HG02981 (cell line): ENCODE data around the gene CDAN1.
"Not testable (repeated sequence)": the region's sequence is repeated elsewhere in the genome, so short reads cannot be mapped to it uniquely, and the experiment has no call there.

Experiments used
- ATAC-seq: cut with Tn5 transposase; IDR thresholded peaks from one replicate; pipeline ENCODE4 v1.9.1; 2021; ENCODE audit warnings: mild to moderate bottlenecking, moderate library complexity; ENCODE audit not compliant: unreplicated experiment

Gene CDAN1, protein sequence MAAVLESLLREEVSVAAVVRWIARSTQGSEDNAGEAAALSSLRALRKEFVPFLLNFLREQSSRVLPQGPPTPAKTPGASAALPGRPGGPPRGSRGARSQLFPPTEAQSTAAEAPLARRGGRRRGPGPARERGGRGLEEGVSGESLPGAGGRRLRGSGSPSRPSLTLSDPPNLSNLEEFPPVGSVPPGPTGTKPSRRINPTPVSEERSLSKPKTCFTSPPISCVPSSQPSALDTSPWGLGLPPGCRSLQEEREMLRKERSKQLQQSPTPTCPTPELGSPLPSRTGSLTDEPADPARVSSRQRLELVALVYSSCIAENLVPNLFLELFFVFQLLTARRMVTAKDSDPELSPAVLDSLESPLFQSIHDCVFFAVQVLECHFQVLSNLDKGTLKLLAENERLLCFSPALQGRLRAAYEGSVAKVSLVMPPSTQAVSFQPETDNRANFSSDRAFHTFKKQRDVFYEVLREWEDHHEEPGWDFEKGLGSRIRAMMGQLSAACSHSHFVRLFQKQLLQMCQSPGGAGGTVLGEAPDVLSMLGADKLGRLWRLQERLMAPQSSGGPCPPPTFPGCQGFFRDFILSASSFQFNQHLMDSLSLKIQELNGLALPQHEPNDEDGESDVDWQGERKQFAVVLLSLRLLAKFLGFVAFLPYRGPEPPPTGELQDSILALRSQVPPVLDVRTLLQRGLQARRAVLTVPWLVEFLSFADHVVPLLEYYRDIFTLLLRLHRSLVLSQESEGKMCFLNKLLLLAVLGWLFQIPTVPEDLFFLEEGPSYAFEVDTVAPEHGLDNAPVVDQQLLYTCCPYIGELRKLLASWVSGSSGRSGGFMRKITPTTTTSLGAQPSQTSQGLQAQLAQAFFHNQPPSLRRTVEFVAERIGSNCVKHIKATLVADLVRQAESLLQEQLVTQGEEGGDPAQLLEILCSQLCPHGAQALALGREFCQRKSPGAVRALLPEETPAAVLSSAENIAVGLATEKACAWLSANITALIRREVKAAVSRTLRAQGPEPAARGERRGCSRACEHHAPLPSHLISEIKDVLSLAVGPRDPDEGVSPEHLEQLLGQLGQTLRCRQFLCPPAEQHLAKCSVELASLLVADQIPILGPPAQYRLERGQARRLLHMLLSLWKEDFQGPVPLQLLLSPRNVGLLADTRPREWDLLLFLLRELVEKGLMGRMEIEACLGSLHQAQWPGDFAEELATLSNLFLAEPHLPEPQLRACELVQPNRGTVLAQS

DNA sequence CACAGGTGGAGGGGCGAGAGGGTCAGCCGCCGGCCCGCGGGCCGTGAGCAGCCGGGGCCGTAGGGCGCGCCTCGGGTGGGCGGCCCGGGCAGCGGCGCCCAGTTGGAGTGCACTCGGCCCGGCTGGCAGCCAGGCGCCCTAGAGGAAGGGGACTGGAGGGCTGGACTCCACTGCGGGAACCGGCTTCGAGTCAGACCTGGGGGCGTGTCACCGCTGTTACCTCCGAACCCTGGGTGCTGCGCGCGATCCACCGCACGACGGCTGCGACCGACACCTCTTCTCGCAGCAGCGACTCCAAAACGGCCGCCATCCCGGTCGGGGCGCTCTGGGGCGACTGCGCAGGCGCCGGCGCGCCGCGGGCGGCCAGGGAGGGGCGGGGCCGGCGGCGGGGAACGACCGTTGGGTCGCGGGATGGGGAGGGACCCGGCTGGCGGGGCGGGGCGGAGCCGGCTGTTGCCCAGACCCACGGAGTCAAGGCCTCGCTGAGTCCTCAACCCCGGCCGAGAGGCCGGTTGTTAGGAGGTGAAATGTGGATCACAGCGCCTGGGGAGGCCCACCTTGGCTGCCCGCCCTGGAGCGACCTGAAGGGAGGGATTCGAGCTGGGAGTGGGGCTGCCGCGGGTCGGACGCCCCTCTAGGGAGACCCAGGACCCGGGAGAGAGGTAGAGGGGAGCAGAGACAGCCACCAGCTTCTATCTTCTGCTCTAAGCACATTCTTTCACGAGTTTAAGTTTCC is at the start of gene CDAN1:
TSS of gene CDAN1 (minus strand) at position 336 of the 736 bp plus-strand sequence. CDS start at position 310, 26 bp downstream.
- peak; percentile 78 for ATAC-seq

DNA sequence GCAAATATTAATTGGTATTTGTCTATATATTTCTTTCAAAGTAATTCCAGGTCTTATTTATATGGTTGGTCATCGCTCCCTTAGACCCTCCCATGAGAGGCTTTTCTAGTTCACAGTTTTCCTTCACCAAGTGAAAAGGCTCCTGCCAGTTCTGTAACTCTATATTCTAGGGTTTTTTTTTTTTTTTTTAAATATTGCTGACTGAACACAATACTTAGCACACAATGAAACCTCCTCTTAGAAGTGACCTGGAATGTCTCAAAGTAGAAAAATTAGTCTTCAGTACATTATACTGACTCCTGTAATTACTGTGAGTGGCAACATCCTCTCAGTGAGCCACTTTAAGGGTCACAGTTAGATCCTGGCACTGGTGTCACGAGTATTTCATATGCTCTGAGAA is 48.6 kb upstream of the CDAN1 start:
- no peak for ATAC-seq

DNA sequence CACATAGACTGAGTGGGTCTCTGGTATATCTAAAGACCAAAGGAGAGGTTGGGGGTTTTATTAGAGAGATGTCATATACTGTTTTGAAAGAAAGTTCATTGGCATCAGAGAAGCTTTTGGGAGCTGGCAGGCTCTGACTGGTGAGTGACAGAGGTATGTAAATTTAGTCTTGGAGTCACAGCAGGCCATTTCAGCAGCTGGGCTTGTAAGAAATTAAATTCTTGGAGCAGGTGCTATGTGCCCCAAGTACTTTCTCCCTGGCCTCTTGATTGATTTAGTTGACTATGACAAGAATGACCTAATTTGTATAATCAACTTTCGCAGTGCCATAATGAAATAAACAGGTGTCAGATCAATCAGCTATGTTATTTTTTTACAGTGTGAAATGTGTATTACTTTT is 47.8 kb upstream of the CDAN1 start:
- no peak for ATAC-seq

DNA sequence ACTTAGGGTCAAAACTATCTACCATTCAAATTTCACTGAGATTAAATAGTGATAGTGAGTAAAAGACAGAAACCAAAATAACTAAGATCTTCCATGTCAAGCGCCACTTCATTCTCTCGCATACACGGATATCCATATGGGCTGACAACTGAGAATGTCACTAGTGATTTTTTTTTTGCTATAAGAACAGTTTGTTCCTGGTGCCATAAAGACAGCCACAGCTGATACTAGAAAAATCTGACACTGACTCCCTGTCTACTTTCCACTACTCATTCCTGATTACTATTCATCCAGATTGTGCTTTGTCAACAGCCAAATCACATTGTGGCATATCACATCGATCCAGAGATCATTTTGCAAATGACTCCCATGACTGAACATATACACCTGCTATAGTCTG is 45.8 kb upstream of the CDAN1 start:
- no peak for ATAC-seq

DNA sequence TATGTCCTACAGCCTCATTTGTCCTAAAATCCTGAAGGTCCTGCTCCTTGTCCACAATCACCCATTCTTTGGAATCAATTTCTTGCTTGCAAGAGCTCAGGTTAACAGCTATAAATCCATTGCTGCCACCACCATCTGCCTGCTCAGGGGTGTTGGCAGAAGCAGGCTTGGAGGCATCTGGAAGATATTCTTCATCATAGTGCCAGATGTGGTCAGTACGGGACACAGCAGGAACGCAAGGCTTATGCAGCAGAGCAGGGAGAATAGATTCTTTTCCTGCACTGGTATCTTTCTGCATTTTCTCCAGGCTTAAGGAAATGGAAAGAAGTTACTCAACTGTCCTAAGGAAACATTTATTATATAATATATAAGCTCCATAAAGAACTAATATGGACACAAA is 38.5 kb upstream of the CDAN1 start:
- no peak for ATAC-seq

DNA sequence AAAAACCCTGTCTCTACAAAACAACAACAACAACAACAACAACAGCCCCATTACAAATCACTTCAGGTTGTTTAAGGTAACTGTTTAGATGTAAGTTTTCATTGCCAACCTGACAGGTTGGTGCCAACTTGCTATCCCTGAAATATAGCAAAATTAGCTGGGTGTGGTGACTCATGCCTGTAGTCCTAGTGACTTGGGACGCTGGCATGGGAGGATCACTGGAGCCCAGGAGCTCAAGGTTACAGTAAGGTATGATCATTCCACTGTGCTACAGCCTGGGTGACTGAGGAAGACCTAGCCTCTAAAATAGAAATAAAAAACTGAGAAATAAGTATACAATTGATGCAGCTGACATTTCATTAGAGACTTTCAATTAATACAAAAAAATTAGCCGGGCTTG is 36.0 kb upstream of the CDAN1 start:
- ATAC-seq = no peak

DNA sequence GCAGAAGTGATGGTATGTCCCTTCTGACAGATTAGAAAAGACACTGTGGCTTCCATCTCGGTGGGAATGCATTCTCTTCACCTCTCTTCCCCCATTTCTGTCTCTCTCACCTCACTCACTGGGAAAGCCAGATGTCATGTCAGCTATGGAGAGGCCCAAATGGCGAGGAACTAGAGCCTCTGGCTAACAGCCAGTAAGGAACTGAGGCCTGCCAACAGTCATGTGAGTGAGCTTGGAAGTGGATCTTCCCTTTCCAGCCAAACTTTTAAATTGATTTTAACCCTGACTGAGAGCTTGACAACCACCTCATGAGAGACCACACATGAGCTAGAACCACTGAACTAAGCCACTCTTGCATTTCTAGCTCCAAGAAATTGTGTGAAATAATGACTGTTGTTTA is 35.2 kb upstream of the CDAN1 start:
- no peak for ATAC-seq

DNA sequence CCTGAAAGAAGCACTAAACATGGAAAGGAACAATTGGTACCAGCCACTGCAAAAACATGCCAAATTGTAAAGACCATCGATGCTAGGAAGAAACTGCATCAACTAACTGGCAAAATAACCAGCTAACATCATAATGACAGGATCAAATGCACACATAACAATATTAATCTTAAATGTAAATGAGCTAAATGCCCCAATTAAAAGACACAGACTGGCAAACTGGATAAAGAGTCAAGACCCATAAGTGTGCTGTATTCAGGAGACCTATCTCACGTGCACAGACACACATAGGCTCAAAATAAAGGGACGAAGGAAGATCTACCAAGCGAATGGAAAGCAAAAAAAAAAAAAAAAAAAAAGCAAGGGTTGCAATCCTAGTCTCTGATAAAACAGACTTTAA is 29.2 kb upstream of the CDAN1 start:
- ATAC-seq = not testable (repeated sequence)

DNA sequence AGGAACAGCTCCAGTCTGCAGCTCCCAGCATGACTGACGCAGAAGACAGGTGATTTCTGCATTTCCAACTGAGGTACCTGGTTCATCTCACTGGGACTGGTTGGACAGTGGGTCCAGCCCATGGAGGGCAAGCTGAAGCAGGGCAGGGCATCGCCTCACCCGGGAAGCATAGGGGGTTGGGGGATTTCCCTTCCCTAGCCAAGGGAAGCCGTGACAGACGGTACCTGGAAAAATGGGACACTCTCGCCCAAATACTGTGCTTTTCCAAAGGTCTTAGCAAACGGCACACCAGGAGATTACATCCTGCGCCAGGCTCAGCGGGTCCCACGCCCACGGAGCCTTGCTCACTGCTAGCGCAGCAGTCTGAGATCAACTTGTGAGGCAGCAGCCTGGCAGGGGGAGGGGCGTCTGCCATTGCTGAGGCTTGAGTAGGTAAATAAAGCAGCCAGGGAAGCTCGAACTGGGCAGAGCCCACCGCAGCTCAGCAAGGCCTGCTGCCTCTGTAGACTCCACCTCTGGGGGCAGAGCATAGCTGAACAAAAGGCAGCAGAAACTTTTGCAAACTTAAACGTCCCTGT is 27.3 kb upstream of the CDAN1 start:
- ATAC-seq = not testable (repeated sequence)

DNA sequence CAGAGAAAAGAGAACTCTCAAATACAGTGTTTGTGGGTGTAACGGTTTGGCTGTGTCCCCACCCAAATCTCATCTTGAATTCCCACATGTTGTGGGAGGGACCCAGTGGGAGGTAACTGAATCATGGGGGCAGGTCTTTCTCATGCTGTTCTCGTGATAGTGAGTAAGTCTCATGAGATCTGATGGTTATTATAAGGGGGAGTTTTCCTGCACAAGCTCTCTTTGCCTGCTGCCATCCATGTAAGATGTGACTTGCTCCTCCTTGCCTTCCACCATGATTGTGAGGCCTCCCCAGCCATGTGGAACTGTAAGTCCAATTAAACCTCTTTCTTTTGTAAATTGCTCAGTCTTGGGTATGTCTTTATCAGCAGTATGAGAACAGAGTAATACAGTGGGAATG is 24.9 kb upstream of the CDAN1 start:
- ATAC-seq = not testable (repeated sequence)

DNA sequence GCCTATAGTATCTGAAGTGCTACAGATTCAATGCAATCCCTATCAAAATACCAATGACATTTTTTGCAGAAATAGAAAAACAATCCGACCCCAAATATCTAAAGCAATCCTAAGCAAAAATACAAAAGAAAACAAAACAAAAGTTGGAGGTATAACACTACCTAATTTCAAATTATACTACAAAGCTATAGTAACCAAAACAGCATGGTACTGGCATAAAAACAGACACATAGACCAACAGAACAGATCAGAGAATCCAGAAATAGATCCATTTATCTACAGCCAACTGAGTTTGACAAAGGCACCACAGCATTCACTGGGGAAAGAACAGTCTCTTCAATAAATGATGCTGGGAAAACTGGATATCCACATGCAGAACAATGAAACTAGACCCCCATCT is 23.8 kb upstream of the CDAN1 start:
- no peak for ATAC-seq

DNA sequence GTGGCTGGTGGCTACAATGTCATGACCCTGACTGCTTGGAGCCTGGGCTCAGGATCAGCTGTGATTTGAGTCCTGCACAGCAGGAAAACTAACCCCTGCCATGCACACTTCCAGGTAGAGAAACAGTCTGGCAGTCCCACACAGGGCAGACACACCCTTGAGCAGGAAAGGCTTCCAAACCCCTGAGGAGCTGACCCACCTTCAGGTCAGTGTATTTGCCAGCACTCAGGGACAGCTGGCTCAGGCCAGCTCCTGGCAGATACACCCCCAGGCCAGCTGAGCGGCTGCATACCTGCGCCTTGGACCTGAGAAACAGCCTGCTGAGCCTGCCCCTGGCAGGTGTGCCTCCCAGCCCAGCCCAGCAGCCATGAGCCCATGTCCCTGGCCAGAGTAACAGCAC is 22.2 kb upstream of the CDAN1 start:
- ATAC-seq = no peak

DNA sequence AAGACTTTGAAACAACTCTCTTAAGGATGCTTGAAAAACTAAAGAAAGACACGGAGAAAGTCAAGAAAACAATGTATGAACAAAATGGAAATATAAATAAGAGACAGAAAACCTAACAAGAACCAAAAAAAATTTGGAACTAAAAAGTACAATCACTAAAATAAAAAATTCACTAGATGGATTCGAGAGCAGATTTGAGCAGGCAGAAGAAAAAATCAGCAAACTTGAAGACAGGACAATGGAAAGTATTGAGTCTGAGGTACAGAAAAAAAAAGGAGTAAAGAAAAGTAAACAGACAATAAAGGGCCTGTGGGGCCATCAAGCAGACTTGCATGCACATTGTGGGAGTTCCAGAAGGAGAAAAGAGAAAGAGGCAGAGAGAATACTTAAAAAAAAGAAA is 13.4 kb upstream of the CDAN1 start:
- no peak for ATAC-seq

DNA sequence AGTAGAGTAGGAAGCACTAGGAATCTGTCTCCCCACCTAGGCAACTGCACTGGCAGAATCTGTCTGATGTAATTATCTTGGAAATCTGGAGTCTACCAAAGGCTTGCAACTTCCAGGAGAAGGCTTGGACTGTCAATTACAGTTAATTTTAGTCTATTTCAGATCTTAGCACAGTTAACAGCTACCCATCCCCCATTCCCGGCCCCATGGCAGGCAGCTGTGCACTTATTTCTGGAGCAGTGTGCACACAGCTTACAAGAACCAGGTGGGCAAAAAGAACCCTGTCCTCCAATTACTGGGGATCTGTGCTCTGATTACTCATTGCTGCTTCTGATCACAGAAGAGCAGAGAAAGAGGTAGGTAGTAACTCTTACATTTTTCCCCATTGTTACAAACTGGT is 12.3 kb upstream of the CDAN1 start:
- no peak for ATAC-seq

DNA sequence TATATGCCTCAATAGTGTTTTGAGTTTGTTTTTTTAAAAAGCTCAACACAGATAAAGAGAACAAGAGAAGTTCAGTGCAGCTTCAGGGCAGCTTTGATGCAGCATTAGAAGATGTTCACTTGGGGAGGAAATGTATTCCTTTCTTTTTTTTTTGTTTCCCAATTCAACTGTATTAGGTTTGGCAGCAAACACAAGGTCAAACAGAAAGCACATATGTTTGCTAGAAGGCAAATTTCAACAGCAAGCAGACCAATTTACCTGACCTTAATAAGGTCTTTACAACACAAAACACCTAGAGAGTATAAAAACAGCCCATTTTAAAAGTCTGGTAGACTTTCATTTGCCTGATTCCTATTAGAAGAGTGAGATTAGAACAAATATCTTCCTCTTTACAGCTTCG is 7.3 kb upstream of the CDAN1 start:
- no peak for ATAC-seq

DNA sequence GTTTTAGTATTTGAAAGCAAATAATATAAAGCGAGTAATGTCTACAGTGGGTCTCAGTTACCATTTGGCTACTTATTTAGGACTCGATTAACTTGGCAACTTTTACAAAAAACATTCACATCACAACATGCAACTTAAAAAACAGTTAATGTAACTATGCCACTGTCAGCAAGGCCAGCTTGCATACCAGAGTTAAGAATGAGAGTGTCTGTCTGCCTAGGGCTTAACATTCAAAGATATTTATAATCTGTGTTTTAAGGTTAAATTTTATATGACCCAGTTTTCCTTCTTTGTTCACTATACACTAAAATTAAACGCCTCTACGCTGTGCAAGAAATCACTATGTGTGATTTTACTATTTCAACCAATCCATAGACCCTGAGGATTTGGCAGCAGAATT is 5.2 kb upstream of the CDAN1 start:
- no peak for ATAC-seq

DNA sequence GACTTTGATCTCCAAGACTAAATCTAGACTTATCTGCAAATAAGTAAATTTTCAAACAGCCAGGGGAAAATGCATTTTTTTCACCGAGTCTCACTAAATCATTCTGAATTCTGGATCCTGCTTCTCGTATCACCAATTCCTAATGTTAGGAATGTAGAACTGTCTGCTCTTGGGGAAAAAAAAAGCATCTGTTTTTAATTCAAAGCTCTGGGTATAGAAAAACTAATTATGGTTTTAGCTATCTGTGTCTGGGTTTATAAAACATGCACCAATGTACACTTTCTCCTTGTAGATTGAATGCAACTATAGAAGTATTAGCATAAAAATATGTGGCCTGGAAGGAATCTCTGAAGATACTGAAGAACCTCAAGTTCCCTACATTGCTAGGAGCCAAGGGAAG is 4.8 kb upstream of the CDAN1 start:
- no peak for ATAC-seq

DNA sequence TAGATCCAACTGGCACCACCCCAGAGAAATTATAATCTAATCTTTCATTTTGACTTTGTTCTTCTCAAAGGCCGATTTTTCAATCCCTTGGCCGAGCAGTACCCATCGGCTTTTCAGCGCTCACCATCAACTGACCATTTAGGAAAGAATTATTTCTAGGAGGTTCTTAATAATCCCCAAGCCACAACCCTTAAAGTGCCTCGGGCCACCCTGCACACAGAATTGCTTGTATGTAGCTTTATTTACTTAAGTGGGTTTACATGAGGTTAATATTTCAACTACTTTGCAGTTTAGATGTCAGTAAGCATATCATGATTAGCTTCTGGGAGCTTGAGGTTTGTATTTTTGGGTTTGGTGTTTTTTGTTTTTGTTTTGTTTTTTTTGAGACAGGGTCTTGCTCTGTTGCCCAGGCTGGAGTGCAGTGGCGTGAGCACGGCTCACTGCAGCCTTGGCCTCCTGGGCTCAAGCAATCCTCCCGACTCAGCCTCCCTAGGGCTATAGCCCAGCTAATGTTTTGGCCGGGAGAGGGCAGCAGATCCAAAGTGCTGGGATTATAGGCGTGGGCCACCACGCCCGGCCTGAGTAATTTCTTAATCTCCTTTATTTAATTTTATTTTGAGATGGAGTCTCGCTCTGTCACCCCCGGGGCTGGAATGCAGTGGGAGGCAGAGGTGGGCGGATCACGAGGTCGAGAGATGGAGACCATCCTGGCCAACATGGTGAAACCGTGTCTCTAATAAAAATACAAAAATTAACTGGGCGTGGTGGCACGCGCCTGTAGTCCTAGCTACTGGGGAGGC is 801 bp upstream of the CDAN1 start:
- no peak for ATAC-seq

DNA sequence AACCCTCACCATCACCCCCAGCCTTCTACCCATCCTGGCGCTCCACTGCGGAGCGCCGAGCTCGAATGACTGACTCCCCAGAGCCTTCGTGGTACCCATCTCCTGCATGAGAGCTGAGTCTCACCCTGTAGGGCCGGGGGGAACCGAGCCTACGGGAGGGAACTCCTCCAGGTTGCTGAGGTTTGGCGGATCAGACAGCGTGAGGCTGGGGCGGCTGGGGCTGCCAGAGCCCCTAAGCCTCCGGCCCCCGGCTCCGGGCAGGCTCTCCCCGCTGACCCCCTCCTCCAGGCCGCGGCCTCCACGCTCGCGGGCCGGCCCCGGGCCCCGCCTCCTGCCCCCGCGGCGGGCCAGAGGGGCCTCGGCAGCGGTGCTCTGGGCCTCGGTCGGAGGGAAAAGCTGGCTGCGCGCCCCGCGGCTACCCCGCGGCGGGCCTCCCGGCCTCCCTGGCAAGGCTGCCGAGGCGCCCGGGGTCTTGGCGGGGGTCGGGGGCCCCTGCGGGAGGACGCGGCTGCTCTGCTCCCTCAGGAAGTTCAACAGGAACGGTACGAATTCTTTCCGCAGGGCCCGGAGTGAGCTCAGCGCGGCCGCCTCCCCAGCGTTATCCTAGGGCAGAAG is 643 bp downstream of the CDAN1 start:
- ATAC-seq = peak; percentile 24
